COLO668 (cell line): ENCODE measurements around the gene INSM2.
A peak's percentile ranks its signal among the peaks of the same experiment; 100 is the strongest.

ENCODE experiments used
- DNase-seq: peaks from one replicate; lab custom pipeline; 2025; ENCODE audit not compliant: unreplicated experiment; lab: John Stamatoyannopoulos, UW

INSM2 gene

GRCh38 chr14:35533357-35534207 is at the start of gene INSM2:
TSS of gene INSM2 (plus strand) at chr14:35534164. CDS start at chr14:35534253, 89 bp downstream.
- DNase-seq: peak; percentile 95

- no peak for DNase-seq
Measured at GRCh38 chr14:35492569-35493014, 41.4 kb upstream of the INSM2 start.

GRCh38 chr14:35495278-35495677 is 38.7 kb upstream of the INSM2 start:
- DNase-seq: no peak

GRCh38 chr14:35499180-35499579 is 34.8 kb upstream of the INSM2 start:
- DNase-seq: no peak

- DNase-seq: no peak
Measured at GRCh38 chr14:35503646-35504045, 30.3 kb upstream of the INSM2 start.

- DNase-seq: no peak
Measured at GRCh38 chr14:35504260-35504659, 29.7 kb upstream of the INSM2 start.

GRCh38 chr14:35506461-35506860 is 27.5 kb upstream of the INSM2 start:
- no peak for DNase-seq

- no peak for DNase-seq
Measured at GRCh38 chr14:35506927-35507326, 27.0 kb upstream of the INSM2 start.

- no peak for DNase-seq
Measured at GRCh38 chr14:35509846-35510245, 24.1 kb upstream of the INSM2 start.

GRCh38 chr14:35512765-35513164 is 21.2 kb upstream of the INSM2 start:
- DNase-seq: no peak

- DNase-seq: no peak
Measured at GRCh38 chr14:35515916-35516315, 18.0 kb upstream of the INSM2 start.

GRCh38 chr14:35519986-35520385 is 14.0 kb upstream of the INSM2 start:
- no peak for DNase-seq

GRCh38 chr14:35525695-35526094 is 8.3 kb upstream of the INSM2 start:
- no peak for DNase-seq

GRCh38 chr14:35526962-35527361 is 7.0 kb upstream of the INSM2 start:
- no peak for DNase-seq

- no peak for DNase-seq
Measured at GRCh38 chr14:35531960-35532747, 1.8 kb upstream of the INSM2 start.

GRCh38 chr14:35532783-35533356 is 1.1 kb upstream of the INSM2 start:
- DNase-seq: no peak

GRCh38 chr14:35534208-35534872 is 376 bp downstream of the INSM2 start:
- DNase-seq: peak; percentile 70

GRCh38 chr14:35534873-35535482 is 1.0 kb downstream of the INSM2 start:
- peak; percentile 65 for DNase-seq

GRCh38 chr14:35535483-35536112 is 1.6 kb downstream of the INSM2 start:
- DNase-seq: peak; percentile 65

GRCh38 chr14:35539969-35540368 is 6.0 kb downstream of the INSM2 start:
- no peak for DNase-seq
